H1 (cell line): ENCODE measurements around the gene CCSER2.

Source experiments
- CHD2 ChIP-seq: IDR thresholded peaks from 2 replicates; pipeline ENCODE4 v1.6.1; 2012; ENCODE audit warnings: low read length, improper control_type of control experiment
- GABPA ChIP-seq: IDR thresholded peaks from 2 replicates; pipeline ENCODE4 v1.6.1; 2011; ENCODE audit warnings: mild to moderate bottlenecking, low read length, moderate library complexity, borderline replicate concordance; ENCODE audit not compliant: insufficient read depth
- RAD21 ChIP-seq, 2 experiments: IDR thresholded peaks in 1 of 2; conservative IDR thresholded peaks in 1 of 2; 2 replicates each; pipeline ENCODE4 v1.6.1; 2011; ENCODE audit warnings: low read depth in 2 of 2, low read length in 2 of 2, improper control_type of control experiment in 1 of 2, inconsistent platforms in 1 of 2, mild to moderate bottlenecking in 1 of 2, moderate library complexity in 1 of 2
- TAF1 ChIP-seq: IDR thresholded peaks from 2 replicates; pipeline ENCODE4 v1.6.1; 2011; ENCODE audit warnings: mild to moderate bottlenecking, low read depth, low read length

- TF ChIP-seq RAD21 (IDR thresholded peaks at IDR 0.05 in 1 of 2, conservative IDR thresholded peaks at IDR 0.05 in 1 of 2; ENCODE audit: low read depth in 2 of 2, low read length in 2 of 2), result no peak
- TF ChIP-seq CHD2, result no peak
- no peak for TF ChIP-seq TAF1
- no peak for TF ChIP-seq GABPA
Observed at GRCh38 chr10:84440781-84441180, 112.4 kb downstream of the CCSER2 start.
